NB4 (cell line): ENCODE data around the gene LYPD6B.

Experiments used
- CTCF ChIP-seq: IDR thresholded peaks from one replicate; pipeline ENCODE4 v1.5.1; 2012; ENCODE audit warnings: low read depth, low read length
- MAX ChIP-seq: IDR thresholded peaks from 2 replicates; pipeline ENCODE4 v1.6.1; 2011; ENCODE audit warnings: low read depth, low read length
- POLR2A ChIP-seq: IDR thresholded peaks from 2 replicates; pipeline ENCODE4 v1.6.1; 2011; ENCODE audit warnings: mild to moderate bottlenecking; ENCODE audit not compliant: insufficient read length; ENCODE audit errors: extremely low read depth

- TF ChIP-seq MAX (no peak), CTCF (no peak), POLR2A (no peak)
These were observed 118.7 kb downstream of the LYPD6B start for GRCh38 chr2:149156971-149157740.
